Activated naive CD4-positive, alpha-beta T cell treated with anti-CD3 and anti-CD28 coated beads, Interleukin-2, amount 10 ng/mL, durations not matched to agents 7 days and 5 days (primary cell): ENCODE data around the gene RPL13A.

Experiments
- CTCF ChIA-PET: fragments of 350-600 bp; sonication (Branson Sonifier 250); formaldehyde crosslinking; loops from one replicate; lab custom pipeline; 2021; ENCODE audit warnings: antibody characterized with exemption; lab: Charles Lee
- DNase-seq: peaks from one replicate; pipeline ENCODE4 v3.0.0-alpha.2; 2020
- H3K27ac Mint-ChIP-seq: one replicate; pipeline ENCODE4 v1.8.0; 2021; ENCODE audit warnings: mild to moderate bottlenecking, moderate library complexity, mixed read lengths
- H3K27me3 Mint-ChIP-seq: one replicate; pipeline ENCODE4 v1.8.0; 2021; ENCODE audit warnings: mild to moderate bottlenecking, mixed read lengths
- H3K36me3 Mint-ChIP-seq: one replicate; pipeline ENCODE4 v1.8.0; 2021; ENCODE audit warnings: mixed read lengths
- H3K4me1 Mint-ChIP-seq: one replicate; pipeline ENCODE4 v1.8.0; 2021; ENCODE audit warnings: mixed read lengths
- H3K4me3 Mint-ChIP-seq: one replicate; pipeline ENCODE4 v1.8.0; 2021; ENCODE audit warnings: mild to moderate bottlenecking, moderate library complexity, mixed read lengths
- H3K9me3 Mint-ChIP-seq: one replicate; pipeline ENCODE4 v1.8.0; 2021; ENCODE audit warnings: mixed read lengths

The RPL13A gene

GRCh38 chr19:49512970-49513745, 25.8 kb downstream of the RPL13A start:
- Mint-ChIP-seq H3K9me3 (no peaks in the 10 kb centered on the region), H3K4me1 (peaks cover 33% of the 10 kb centered on the region), H3K36me3 (peaks cover 3% of the 10 kb centered on the region), H3K27ac (peak overlapping the region; percentile 55), H3K4me3 (peak overlapping the region; percentile 75), H3K27me3 (peaks cover 28% of the 10 kb centered on the region)
- peak; percentile 57 for DNase-seq
- CTCF ChIA-PET = interaction anchor here (0.6 to 2.0 kb wide), 4 partner anchors 8 to 66 kb away, joined by 3 to 11 read pairs (median 4); no protein-coding TSS in a partner anchor

GRCh38 chr19:49513746-49514118, 26.3 kb downstream of the RPL13A start:
- Mint-ChIP-seq H3K4me1 (peaks cover 32% of the 10 kb centered on the region), H3K9me3 (no peaks in the 10 kb centered on the region), H3K27me3 (peaks cover 30% of the 10 kb centered on the region), H3K4me3 (peak overlapping the region; percentile 75), H3K27ac (peak overlapping the region; percentile 55), H3K36me3 (peaks cover 3% of the 10 kb centered on the region)
- DNase-seq = no peak
- CTCF ChIA-PET = interaction anchor here (0.6 to 2.0 kb wide), 4 partner anchors 9 to 66 kb away, joined by 3 to 11 read pairs (median 4); no protein-coding TSS in a partner anchor

- H3K9me3 Mint-ChIP-seq = no peaks in the 10 kb centered on the region
- H3K27me3 Mint-ChIP-seq = peaks cover 30% of the 10 kb centered on the region
- DNase-seq = no peak
- CTCF ChIA-PET = interaction anchor here (0.8 to 2.6 kb wide), 5 partner anchors 11 to 65 kb away, joined by 3 to 11 read pairs (median 5); no protein-coding TSS in a partner anchor
- H3K4me1 Mint-ChIP-seq = peaks cover 32% of the 10 kb centered on the region
- H3K27ac Mint-ChIP-seq = peak overlapping the region; percentile 45
- peak overlapping the region; percentile 75 for H3K4me3 Mint-ChIP-seq
- H3K36me3 Mint-ChIP-seq = peaks cover 3% of the 10 kb centered on the region
Observed at GRCh38 chr19:49514151-49514550, 26.7 kb downstream of the RPL13A start.

GRCh38 chr19:49515767-49516166, 28.4 kb downstream of the RPL13A start:
- no peak overlapping the region for H3K27ac Mint-ChIP-seq
- peaks cover 30% of the 10 kb centered on the region for H3K4me1 Mint-ChIP-seq
- no peaks in the 10 kb centered on the region for H3K9me3 Mint-ChIP-seq
- no peak for DNase-seq
- CTCF ChIA-PET = interaction anchor here (0.9 to 2.6 kb wide), 5 partner anchors 10 to 55 kb away, joined by 3 to 11 read pairs (median 5); no protein-coding TSS in a partner anchor
- peaks cover 3% of the 10 kb centered on the region for H3K36me3 Mint-ChIP-seq
- peaks cover 32% of the 10 kb centered on the region for H3K27me3 Mint-ChIP-seq
- no peak overlapping the region for H3K4me3 Mint-ChIP-seq

- no peak for DNase-seq
- no peak overlapping the region for H3K4me3 Mint-ChIP-seq
- no peak overlapping the region for H3K27ac Mint-ChIP-seq
- peaks cover 3% of the 10 kb centered on the region for H3K36me3 Mint-ChIP-seq
- no peaks in the 10 kb centered on the region for H3K9me3 Mint-ChIP-seq
- H3K27me3 Mint-ChIP-seq = peaks cover 29% of the 10 kb centered on the region
- CTCF ChIA-PET = interaction anchor here (0.6 to 1.2 kb wide), 3 partner anchors 11 to 53 kb away, joined by 3 to 5 read pairs (median 3); no protein-coding TSS in a partner anchor
- peaks cover 14% of the 10 kb centered on the region for H3K4me1 Mint-ChIP-seq
Observed at GRCh38 chr19:49518033-49518432, 30.6 kb downstream of the RPL13A start.

GRCh38 chr19:49520705-49521319, 33.4 kb downstream of the RPL13A start:
- Mint-ChIP-seq H3K27me3 (peaks cover 24% of the 10 kb centered on the region), H3K4me1 (peaks cover 2% of the 10 kb centered on the region), H3K4me3 (no peak overlapping the region), H3K36me3 (peaks cover 3% of the 10 kb centered on the region), H3K9me3 (no peaks in the 10 kb centered on the region), H3K27ac (no peak overlapping the region)
- DNase-seq = no peak
- CTCF ChIA-PET = interaction anchor here (0.6 to 1.5 kb wide), 4 partner anchors 14 to 1880 kb away, joined by 3 to 6 read pairs (median 4); no protein-coding TSS in a partner anchor

DNA sequence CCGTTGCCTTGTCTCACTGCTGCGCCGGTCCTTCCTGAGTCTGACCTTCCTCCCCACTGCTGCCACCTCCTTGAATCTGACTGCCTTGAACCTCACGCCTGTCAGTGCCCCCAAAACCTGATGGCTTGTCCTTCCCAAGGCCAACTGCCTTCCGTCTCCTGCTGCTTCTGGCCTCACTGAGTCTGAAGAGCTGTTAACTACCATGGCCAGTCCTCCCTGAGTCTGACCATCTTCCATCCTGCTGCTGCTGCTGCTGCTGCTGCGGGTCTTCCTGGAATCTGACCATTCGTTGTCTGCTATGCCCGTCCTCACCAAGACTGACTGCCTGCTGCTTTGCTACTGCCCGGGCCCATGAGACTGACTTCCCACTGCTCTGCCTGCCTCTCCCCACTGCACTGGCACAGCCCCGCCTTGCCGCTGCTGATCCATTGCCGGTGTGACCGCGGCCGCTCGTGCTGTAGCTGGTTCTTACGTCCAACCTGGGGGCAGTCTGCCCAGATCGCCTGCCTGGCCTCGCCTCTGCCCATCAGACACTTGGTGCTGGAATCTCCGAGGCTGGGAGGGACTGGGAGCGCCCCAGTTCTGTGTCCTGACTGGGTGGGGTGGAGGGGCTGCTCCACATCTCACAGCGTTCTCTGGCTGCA, 37.5 kb downstream of the RPL13A start:
- CTCF ChIA-PET = interaction anchor here (0.9 kb wide), 1 partner anchor 22 kb away, joined by 5 read pairs; no protein-coding TSS in a partner anchor
- Mint-ChIP-seq H3K36me3 (no peaks in the 10 kb centered on the region), H3K4me1 (peaks cover 21% of the 10 kb centered on the region), H3K27me3 (peaks cover 36% of the 10 kb centered on the region), H3K4me3 (no peak overlapping the region), H3K27ac (no peak overlapping the region), H3K9me3 (no peaks in the 10 kb centered on the region)
- DNase-seq = no peak

DNA sequence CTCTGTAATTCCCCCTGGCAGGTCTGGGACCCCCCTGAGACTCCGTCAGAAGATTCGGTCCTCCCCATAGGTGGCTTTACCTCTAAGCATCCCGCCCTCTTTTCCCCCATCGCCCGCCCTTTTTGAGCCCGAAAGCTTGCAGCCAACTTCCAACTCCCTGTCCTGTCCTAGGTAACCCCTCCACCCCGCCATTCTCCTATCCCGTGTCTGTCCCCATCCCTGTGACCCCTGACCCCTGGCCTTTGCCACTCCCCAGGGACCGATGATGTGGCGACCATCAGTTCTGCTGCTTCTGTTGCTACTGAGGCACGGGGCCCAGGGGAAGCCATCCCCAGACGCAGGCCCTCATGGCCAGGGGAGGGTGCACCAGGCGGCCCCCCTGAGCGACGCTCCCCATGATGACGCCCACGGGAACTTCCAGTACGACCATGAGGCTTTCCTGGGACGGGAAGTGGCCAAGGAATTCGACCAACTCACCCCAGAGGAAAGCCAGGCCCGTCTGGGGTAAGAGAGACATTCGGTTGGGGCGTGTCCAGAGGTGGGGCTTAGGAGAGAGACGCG, 40.9 kb downstream of the RPL13A start:
- Mint-ChIP-seq H3K4me3 (peak overlapping the region; percentile 64), H3K4me1 (peaks cover 27% of the 10 kb centered on the region), H3K9me3 (no peaks in the 10 kb centered on the region), H3K36me3 (no peaks in the 10 kb centered on the region), H3K27me3 (peaks cover 53% of the 10 kb centered on the region), H3K27ac (peak overlapping the region; percentile 28)
- CTCF ChIA-PET = interaction anchor here (1.0 to 1.2 kb wide), 2 partner anchors 18 to 41 kb away, joined by 3 to 5 read pairs; no protein-coding TSS in a partner anchor
- no peak for DNase-seq

GRCh38 chr19:49530708-49531107, 43.3 kb downstream of the RPL13A start:
- no peak for DNase-seq
- no peaks in the 10 kb centered on the region for H3K9me3 Mint-ChIP-seq
- peaks cover 45% of the 10 kb centered on the region for H3K4me1 Mint-ChIP-seq
- CTCF ChIA-PET = no interaction called here
- H3K27me3 Mint-ChIP-seq = peaks cover 46% of the 10 kb centered on the region
- no peak overlapping the region for H3K4me3 Mint-ChIP-seq
- no peaks in the 10 kb centered on the region for H3K36me3 Mint-ChIP-seq
- no peak overlapping the region for H3K27ac Mint-ChIP-seq

- CTCF ChIA-PET = interaction anchor here (0.7 to 2.7 kb wide), 7 partner anchors 14 to 36 kb away, joined by 3 to 19 read pairs (median 4); no protein-coding TSS in a partner anchor
- Mint-ChIP-seq H3K27me3 (peaks cover 40% of the 10 kb centered on the region), H3K9me3 (no peaks in the 10 kb centered on the region), H3K4me1 (peaks cover 30% of the 10 kb centered on the region), H3K36me3 (peaks cover 1% of the 10 kb centered on the region), H3K27ac (peak overlapping the region; percentile 77), H3K4me3 (peak overlapping the region; percentile 66)
- DNase-seq = peak; percentile 89
Observed at GRCh38 chr19:49533551-49534488, 46.4 kb downstream of the RPL13A start.

DNA sequence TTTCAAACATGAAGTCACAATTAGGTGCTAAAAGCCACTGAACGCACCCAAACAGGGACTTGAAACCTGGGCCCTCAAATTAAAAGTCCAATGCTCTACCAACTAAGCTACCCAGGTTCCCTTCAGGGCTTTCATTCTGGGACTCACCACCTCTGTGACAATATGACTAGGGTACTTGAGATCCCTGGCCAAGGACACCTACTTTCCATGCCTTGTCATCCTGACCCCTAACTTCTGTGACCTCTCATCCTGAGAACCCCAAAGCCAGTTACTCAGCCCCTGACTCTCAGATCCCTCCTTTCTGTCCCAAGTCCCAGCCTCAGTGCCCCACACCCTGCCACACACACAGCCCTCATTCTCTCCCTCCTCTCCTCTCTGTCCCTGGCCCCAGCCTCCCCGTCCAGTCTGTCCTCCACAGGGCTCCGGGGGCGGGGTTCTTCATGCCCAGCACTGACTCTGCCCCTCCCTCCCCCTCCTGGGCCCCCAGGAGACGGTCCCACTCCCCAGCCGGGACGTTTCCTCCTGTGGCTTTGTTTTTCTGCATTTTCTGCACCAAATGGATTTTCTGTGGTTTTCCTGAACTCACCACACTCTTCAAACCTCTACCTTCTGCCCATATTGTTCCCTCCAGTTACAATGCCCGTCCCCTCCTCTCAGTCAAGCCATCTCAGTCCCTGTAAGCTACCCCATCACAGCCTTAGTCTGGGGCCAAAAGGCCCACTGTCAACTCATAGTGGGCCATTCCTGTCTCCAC, 47.4 kb downstream of the RPL13A start:
- Mint-ChIP-seq H3K4me3 (peak overlapping the region; percentile 66), H3K9me3 (no peaks in the 10 kb centered on the region), H3K4me1 (peaks cover 28% of the 10 kb centered on the region), H3K36me3 (peaks cover 1% of the 10 kb centered on the region), H3K27ac (peak overlapping the region; percentile 71), H3K27me3 (peaks cover 32% of the 10 kb centered on the region)
- CTCF ChIA-PET = interaction anchor here (0.7 to 2.7 kb wide), 8 partner anchors 13 to 36 kb away, joined by 3 to 19 read pairs (median 4); no protein-coding TSS in a partner anchor
- peak; percentile 39 for DNase-seq

DNA sequence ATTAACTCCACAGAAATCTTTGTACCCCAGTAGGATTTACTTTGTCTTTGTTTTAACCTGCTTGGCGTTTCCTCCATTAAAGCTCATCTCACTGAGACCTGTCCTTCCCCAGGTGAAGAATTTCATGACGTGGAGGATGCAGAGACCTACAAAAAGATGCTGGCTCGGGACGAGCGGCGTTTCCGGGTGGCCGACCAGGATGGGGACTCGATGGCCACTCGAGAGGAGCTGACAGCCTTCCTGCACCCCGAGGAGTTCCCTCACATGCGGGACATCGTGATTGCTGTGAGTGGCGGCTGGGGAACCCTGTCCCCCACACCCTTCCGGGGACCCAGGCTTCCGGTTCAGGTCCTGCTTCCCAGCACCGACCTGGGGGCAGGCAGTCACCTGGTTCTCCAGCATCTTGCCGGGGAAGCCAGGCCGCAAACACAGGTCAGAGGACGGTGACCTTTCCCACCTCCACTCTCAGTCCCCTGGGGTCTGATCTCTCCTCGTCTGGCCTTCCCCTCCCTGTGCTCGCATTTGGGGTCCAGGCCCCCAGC, 49.6 kb downstream of the RPL13A start:
- peak overlapping the region; percentile 12 for H3K27ac Mint-ChIP-seq
- peaks cover 31% of the 10 kb centered on the region for H3K4me1 Mint-ChIP-seq
- H3K27me3 Mint-ChIP-seq = peaks cover 18% of the 10 kb centered on the region

More for the DNA sequence above, 49.6 kb downstream of the RPL13A start:
- Mint-ChIP-seq H3K4me3 (no peak overlapping the region), H3K36me3 (peaks cover 1% of the 10 kb centered on the region), H3K9me3 (no peaks in the 10 kb centered on the region)
- DNase-seq = no peak
- CTCF ChIA-PET = interaction anchor here (1.0 to 1.4 kb wide), 3 partner anchors 10 to 34 kb away, joined by 4 to 6 read pairs (median 4); no protein-coding TSS in a partner anchor
